ENCODE results near the gene CDK1.

CDK1 gene

GRCh38 chr10:60778971-60779796 lies 906 bp downstream of the CDK1 start:
- no peak for DNase-seq

GRCh38 chr10:60781661-60782060 lies 3.4 kb downstream of the CDK1 start:
- no peak for DNase-seq

GRCh38 chr10:60784641-60785040 lies 6.4 kb downstream of the CDK1 start:
- no peak for DNase-seq

- no peak for DNase-seq
These were observed 10.3 kb downstream of the CDK1 start for GRCh38 chr10:60788544-60788943.

- no peak for DNase-seq
These were observed 11.1 kb downstream of the CDK1 start for GRCh38 chr10:60789340-60789739.

- DNase-seq = no peak
These were observed 16.7 kb downstream of the CDK1 start for GRCh38 chr10:60794953-60795352.

- no peak for DNase-seq
These were observed 17.4 kb downstream of the CDK1 start for GRCh38 chr10:60795465-60796202.

- no peak for DNase-seq
These were observed 18.2 kb downstream of the CDK1 start for GRCh38 chr10:60796481-60796880.

GRCh38 chr10:60797200-60797599 lies 18.9 kb downstream of the CDK1 start:
- no peak for DNase-seq

GRCh38 chr10:60798031-60798430 lies 19.8 kb downstream of the CDK1 start:
- no peak for DNase-seq

- no peak for DNase-seq
These were observed 20.6 kb downstream of the CDK1 start for GRCh38 chr10:60798870-60799269.

GRCh38 chr10:60799971-60800650 lies 21.8 kb downstream of the CDK1 start:
- DNase-seq = no peak

- no peak for DNase-seq
These were observed 22.6 kb downstream of the CDK1 start for GRCh38 chr10:60800918-60801317.

- DNase-seq = no peak
These were observed 23.2 kb downstream of the CDK1 start for GRCh38 chr10:60801522-60801921.

GRCh38 chr10:60803433-60803832 lies 25.2 kb downstream of the CDK1 start:
- DNase-seq = no peak

GRCh38 chr10:60803865-60804264 lies 25.6 kb downstream of the CDK1 start:
- DNase-seq = no peak

GRCh38 chr10:60806921-60807320 lies 28.6 kb downstream of the CDK1 start:
- DNase-seq = no peak

- no peak for DNase-seq
These were observed 29.2 kb downstream of the CDK1 start for GRCh38 chr10:60807499-60807898.

- no peak for DNase-seq
These were observed 29.8 kb downstream of the CDK1 start for GRCh38 chr10:60808036-60808435.

GRCh38 chr10:60809157-60809556 lies 30.9 kb downstream of the CDK1 start:
- no peak for DNase-seq

GRCh38 chr10:60810437-60811182 lies 32.3 kb downstream of the CDK1 start:
- no peak for DNase-seq

- peak; percentile 12 for DNase-seq
These were observed 38.5 kb downstream of the CDK1 start for GRCh38 chr10:60816628-60817397.

All from activated gamma-delta T cell treated with Interleukin-2 at 50 U/mL for 16 hours (primary cell).